Testis (tissue), 3 donors: ENCODE results near the gene C17orf100. TPM values are rescaled to one million over a fixed set of nuclear protein-coding genes. Genes with fewer than 3 reads are reported as not detected.
A peak's percentile ranks its signal among the peaks of the same experiment; 100 is the strongest.
"Not testable (repeated sequence)": the region's sequence is repeated elsewhere in the genome, so short reads cannot be mapped to it uniquely, and the experiment has no call there.

Source experiments
- DNase-seq: peaks from one replicate; pipeline ENCODE4 v3.0.0-alpha.2; 2019
- H3K27ac ChIP-seq, 2 donors: fragments of 200-600 bp; sonication (generic); one replicate each; pipeline ENCODE4 v1.5.1; 2019
- H3K27me3 ChIP-seq: fragments of 200-600 bp; sonication (generic); one replicate; pipeline ENCODE4 v1.5.1; 2019
- H3K36me3 ChIP-seq: fragments of 200-600 bp; sonication (generic); one replicate; pipeline ENCODE4 v1.5.1; 2017; ENCODE audit warnings: low read depth; ENCODE audit errors: missing control alignments
- H3K4me1 ChIP-seq: fragments of 200-600 bp; sonication (generic); one replicate; pipeline ENCODE4 v1.5.1; 2019
- H3K4me3 ChIP-seq, 2 donors: fragments of 200-600 bp; sonication (generic); one replicate each; pipeline ENCODE4 v1.5.1; 2017 to 2019
- H3K9me3 ChIP-seq: fragments of 200-600 bp; sonication (generic); one replicate; pipeline ENCODE4 v1.5.1; 2017
- CTCF ChIP-seq, 3 experiments: fragments of 450-650 bp in 2 of 3; fragments of 200-600 bp in 1 of 3; sonication (generic) in 1 of 3; IDR thresholded peaks; one replicate each; pipeline ENCODE4 v1.5.1; 2016 to 2019; ENCODE audit warnings: antibody characterized with exemption in 3 of 3, mild to moderate bottlenecking in 2 of 3, moderate library complexity in 1 of 3
- POLR2A ChIP-seq: fragments of 450-650 bp; IDR thresholded peaks from one replicate; pipeline ENCODE4 v1.6.1; 2017; ENCODE audit warnings: antibody characterized with exemption, mild to moderate bottlenecking, moderate library complexity
- WGBS, 2 donors: methylation state at CpG; one replicate each; pipeline ENCODE4 v1.1.5; 2018; 5-methylcytosine and 5-hydroxymethylcytosine counted together
- intact Hi-C: fragments of 100-400 bp; cut with DNase I; formaldehyde crosslinking; loops from one replicate; pipeline ENCODE4 v1.15.1; 2023; ENCODE audit warnings: low total_unique reads
- polyA plus RNA-seq: library from polyadenylated mRNA; stranded (reverse); fragments of 350-450 nt; fragmentation: Illumina TruSeq; extraction: RNeasy Lipid Tissue Mini Kit (QIAGEN cat#74804); gene quantifications from one replicate; pipeline ENCODE4 v1.2.3, GENCODE V29; 2014; ENCODE audit warnings: low read depth, low replicate concordance; ENCODE audit not compliant: insufficient read depth
- total RNA-seq, 2 donors: library from RNA; depleted of rRNA; stranded (reverse); fragments of >200 nt; gene quantifications; one replicate each; pipeline ENCODE4 v1.2.3, GENCODE V29; 2016

Gene C17orf100
- total and polyA plus RNA-seq, 3 donors from 2014 or later, result 6.9 to 12.4 (median 10.3) TPM

DNA sequence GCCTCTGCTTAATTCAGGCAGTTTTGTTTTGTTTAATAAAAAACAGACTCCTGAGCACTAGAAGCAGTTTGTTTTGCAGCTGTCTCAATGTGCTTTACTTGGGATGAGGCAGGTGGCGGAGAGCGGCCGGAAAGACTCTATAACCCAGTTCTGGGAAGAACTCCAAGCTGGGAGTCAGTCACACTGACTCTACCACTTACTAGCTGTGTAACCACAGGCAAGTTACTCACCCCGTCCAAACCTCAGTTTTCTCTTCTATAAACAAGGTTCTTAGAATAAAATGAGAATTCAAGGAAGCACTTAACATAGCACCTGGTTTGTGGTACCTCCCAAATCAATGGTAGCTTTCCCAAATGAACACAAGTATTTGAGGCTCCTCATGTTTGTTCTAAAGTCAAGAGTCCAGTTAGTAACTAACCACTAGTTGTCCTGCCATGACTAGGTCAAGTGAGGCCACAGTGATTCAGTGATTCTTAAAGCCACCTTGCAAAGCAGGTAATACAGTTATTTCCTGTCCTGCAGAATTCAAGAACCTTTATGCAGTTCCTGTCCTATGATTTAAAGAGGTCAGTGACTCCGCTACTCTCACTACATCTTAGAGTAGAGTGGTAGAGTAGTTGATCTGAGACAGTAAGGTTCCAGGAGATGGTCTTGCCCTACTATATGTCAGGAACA lies 8.0 kb upstream of the C17orf100 start:
- Histone ChIP-seq H3K4me3 (no peak overlapping the region), H3K27ac (no peak overlapping the region), H3K9me3 (no peaks in the 10 kb centered on the region), H3K36me3 (no peaks in the 10 kb centered on the region), H3K4me1 (peaks cover 18% of the 10 kb centered on the region), H3K27me3 (no peaks in the 10 kb centered on the region)
- no peak for DNase-seq
- WGBS, 2 donors, result 80 to 85% methylated on average over 5 of the region's 5 CpGs
- no peak for TF ChIP-seq POLR2A
- no peak for TF ChIP-seq CTCF (IDR thresholded peaks at IDR 0.05)
- intact Hi-C loops, result no loop called here

DNA sequence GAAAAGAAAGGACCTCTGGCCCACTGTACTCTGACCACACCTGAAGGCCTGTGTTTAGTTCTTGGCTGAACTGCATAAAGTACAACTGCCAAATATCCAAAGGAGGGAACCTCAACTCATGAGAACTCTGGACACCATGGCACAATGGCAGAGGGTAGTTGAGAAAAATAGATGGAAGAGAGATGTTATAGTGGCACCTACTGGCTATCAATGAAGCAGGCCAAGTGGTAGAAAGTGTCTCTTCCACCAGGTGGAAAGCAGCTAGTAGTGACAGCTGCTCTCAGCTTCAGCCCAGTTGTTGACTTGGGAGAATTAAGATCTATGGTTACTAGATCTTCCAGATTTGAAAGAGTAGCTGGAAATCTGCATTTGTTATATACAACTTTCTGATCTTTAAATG lies 3.4 kb upstream of the C17orf100 start:
- no peaks in the 10 kb centered on the region for H3K36me3 ChIP-seq
- H3K27ac ChIP-seq, result no peak overlapping the region
- peaks cover 29% of the 10 kb centered on the region for H3K4me1 ChIP-seq
- H3K9me3 ChIP-seq, result no peaks in the 10 kb centered on the region
- no peak overlapping the region for H3K4me3 ChIP-seq
- no peak for TF ChIP-seq POLR2A
- no peak for TF ChIP-seq CTCF (IDR thresholded peaks at IDR 0.05)
- no peaks in the 10 kb centered on the region for H3K27me3 ChIP-seq
- intact Hi-C loops, result no loop called here
- DNase-seq, result no peak

DNA sequence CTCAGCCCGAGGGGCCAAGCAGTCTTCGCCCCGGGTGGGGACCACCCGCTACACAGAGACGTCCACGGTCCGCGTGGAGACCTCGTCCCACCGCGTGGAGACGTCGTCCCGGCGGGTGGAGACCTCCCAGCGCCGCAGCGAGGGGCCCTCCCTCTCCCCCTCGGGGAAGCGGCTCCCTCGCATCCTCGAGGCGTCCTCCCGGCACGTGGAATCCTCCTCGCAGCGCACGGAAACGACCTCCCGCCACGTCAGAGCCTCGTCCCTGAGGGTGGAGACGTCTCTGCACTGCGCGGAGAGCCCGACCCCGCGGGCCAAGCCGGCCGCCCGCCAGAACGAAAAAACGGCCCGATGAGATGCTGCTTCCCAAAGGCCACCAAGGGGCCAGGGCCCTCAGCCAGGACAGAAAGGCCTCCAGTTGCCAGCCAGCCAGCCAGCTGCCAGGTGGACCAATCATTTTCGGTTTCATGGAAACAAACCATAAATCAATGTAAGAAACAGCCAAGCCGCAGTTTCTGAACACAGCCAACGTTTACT lies 424 bp downstream of the C17orf100 start:
- peak overlapping the region; percentile 90 to 94 for H3K4me3 ChIP-seq
- intact Hi-C loops, result no loop called here
- no peaks in the 10 kb centered on the region for H3K27me3 ChIP-seq
- H3K9me3 ChIP-seq, result no peaks in the 10 kb centered on the region
- H3K4me1 ChIP-seq, result peaks cover 29% of the 10 kb centered on the region
- WGBS, 2 donors, result 6 to 14% methylated on average over 2 to 45 of the region's 47 CpGs
- DNase-seq, result peak; percentile 72
- no peaks in the 10 kb centered on the region for H3K36me3 ChIP-seq
- peak overlapping the region; percentile 40 to 91 for H3K27ac ChIP-seq
- TF ChIP-seq POLR2A (no peak), CTCF (IDR thresholded peaks at IDR 0.05) (no peak)

DNA sequence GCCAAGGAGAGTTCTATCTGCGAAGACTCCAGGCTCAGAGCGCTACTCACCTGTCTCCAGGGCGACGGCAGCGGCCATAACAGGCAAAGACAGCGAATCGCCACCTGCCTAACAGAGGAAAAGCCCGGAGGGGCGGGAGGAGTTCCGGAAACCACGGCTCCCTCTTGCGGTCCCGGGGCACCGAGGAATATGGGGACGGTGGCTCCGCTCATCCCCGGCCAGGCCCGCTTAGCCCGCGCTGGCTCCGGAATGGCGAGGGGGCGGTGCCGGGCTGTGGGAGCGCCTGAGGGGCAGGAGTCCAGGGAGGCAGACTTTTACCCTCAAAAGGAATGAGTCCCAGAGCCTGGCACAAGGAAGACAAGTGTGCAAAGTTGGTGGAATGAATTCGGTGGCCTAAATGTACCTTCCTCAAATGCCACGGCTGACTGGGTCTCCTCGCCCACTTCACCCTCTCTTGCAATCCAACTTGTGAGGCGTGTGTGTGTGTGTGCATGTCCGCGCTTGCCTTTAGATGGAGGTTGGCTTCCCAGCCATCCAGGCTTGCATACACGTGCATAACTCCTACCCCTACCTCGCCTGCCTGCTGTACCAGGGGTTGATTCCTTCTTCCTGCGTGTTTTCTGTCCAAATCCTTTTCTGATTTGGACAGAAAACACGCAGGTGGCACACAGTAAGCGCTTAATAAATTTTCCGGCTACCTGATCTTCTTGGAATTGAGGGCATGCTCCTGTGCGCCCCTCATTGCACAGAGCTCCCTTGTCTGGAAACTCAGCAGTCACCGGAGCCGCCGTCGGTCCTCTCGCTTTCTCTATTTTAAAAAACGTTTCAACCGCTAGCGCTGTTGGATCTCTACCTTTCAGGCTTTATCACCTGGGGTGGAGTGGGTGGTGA lies 3.5 kb downstream of the C17orf100 start:
- Histone ChIP-seq H3K4me1 (peaks cover 17% of the 10 kb centered on the region), H3K27ac (no peak overlapping the region), H3K9me3 (no peaks in the 10 kb centered on the region), H3K4me3 (no peak overlapping the region), H3K36me3 (no peaks in the 10 kb centered on the region), H3K27me3 (no peaks in the 10 kb centered on the region)
- TF ChIP-seq POLR2A (no peak), CTCF (IDR thresholded peaks at IDR 0.05) (no peak)
- 36 to 37% methylated on average over 46 of the region's 46 CpGs for WGBS, 2 donors
- no peak for DNase-seq
- intact Hi-C loops, result no loop called here

- H3K27ac ChIP-seq, DNase-seq, H3K27me3 ChIP-seq, H3K36me3 ChIP-seq, H3K9me3 ChIP-seq, intact Hi-C loops, H3K4me3 ChIP-seq: not testable (repeated sequence)
- WGBS, 2 donors, result 4% methylated on average over 12 to 36 of the region's 41 CpGs
- H3K4me1 ChIP-seq, result peaks cover 11% of the 10 kb centered on the region
Observed at GRCh38 chr17:6655732-6656361, 4.3 kb downstream of the C17orf100 start.

GRCh38 chr17:6656797-6657632 lies 5.5 kb downstream of the C17orf100 start:
- H3K4me3 ChIP-seq, H3K4me1 ChIP-seq, H3K27ac ChIP-seq, H3K36me3 ChIP-seq, H3K9me3 ChIP-seq, intact Hi-C loops, H3K27me3 ChIP-seq, DNase-seq: not testable (repeated sequence)
- WGBS, 2 donors, result 7 to 18% methylated on average over 23 to 47 of the region's 55 CpGs
